Parathyroid adenoma (tissue), 2 donors: Measurements from ENCODE around the gene POMP.
"Not testable (repeated sequence)": the region's sequence is repeated elsewhere in the genome, so short reads cannot be mapped to it uniquely, and the experiment has no call there.

Experiments
- H2AFZ ChIP-seq: fragments of 300-600 bp; sonication (generic); one replicate; pipeline ENCODE4 v1.7.0; 2017; ENCODE audit warnings: antibody characterized with exemption, mild to moderate bottlenecking
- H3K27ac ChIP-seq: fragments of 300-600 bp; sonication (generic); one replicate; pipeline ENCODE4 v1.7.0; 2017
- H3K27me3 ChIP-seq: fragments of 300-600 bp; sonication (generic); one replicate; pipeline ENCODE4 v1.7.0; 2017; ENCODE audit warnings: low read length; ENCODE audit not compliant: control insufficient read depth, insufficient read depth
- H3K36me3 ChIP-seq: fragments of 300-600 bp; sonication (generic); one replicate; pipeline ENCODE4 v1.7.0; 2017; ENCODE audit warnings: low read length; ENCODE audit not compliant: control insufficient read depth, insufficient read depth
- H3K4me1 ChIP-seq: fragments of 300-600 bp; sonication (generic); one replicate; pipeline ENCODE4 v1.7.0; 2017; ENCODE audit warnings: control low read depth
- H3K4me2 ChIP-seq: fragments of 300-600 bp; sonication (generic); one replicate; pipeline ENCODE4 v1.7.0; 2017; ENCODE audit warnings: low read length
- H3K4me3 ChIP-seq: fragments of 300-600 bp; sonication (generic); one replicate; pipeline ENCODE4 v1.7.0; 2017; ENCODE audit warnings: low read depth, low read length
- H3K79me2 ChIP-seq: fragments of 300-600 bp; sonication (generic); one replicate; pipeline ENCODE4 v1.7.0; 2017; ENCODE audit warnings: control low read depth
- H3K9ac ChIP-seq: fragments of 300-600 bp; sonication (generic); one replicate; pipeline ENCODE4 v1.7.0; 2017; ENCODE audit warnings: mild to moderate bottlenecking
- H3K9me3 ChIP-seq: fragments of 300-600 bp; sonication (generic); one replicate; pipeline ENCODE4 v1.7.0; 2017; ENCODE audit warnings: low read length; ENCODE audit not compliant: control insufficient read depth
- TF ChIP-seq, protein P1 (sequence below): fragments of 300-600 bp; sonication (generic); IDR thresholded peaks from one replicate; pipeline ENCODE4 v1.7.0; 2017; ENCODE audit warnings: antibody characterized with exemption, mild to moderate bottlenecking
- donor health status: primary hyperparathyroidism.

POMP gene

DNA sequence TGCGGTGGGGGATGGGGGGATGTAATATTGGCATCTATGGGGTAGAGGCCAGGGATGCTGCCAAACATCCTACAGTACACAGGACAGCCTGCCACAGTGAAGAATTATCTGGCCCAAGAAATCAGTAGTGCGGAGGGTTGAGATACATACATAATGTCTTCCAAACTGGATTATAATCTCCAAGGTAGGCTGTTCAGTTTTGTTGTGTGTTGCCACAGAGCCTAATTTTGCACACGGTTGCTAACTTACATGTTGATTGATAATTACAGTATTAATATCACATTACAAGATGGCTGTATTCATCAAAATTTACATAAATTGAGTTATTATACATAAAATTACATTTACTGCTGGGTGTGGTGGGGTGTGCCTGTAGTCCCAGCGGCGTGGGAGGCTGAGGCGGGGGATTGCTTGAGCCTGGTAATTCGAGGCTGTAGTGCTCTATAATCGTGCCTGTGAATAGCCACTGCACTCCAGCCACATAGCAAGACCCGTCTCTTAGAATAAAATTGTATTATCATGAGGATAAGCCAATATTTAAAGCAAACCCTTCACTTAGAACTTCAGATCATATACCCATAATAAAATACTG, 8.1 kb downstream of the POMP start:
- no peak overlapping the region for H3K27ac ChIP-seq
- no peaks in the 10 kb centered on the region for H3K27me3 ChIP-seq
- no peaks in the 10 kb centered on the region for H3K36me3 ChIP-seq
- no peak overlapping the region for H3K4me2 ChIP-seq
- TF ChIP-seq, protein P1, sequence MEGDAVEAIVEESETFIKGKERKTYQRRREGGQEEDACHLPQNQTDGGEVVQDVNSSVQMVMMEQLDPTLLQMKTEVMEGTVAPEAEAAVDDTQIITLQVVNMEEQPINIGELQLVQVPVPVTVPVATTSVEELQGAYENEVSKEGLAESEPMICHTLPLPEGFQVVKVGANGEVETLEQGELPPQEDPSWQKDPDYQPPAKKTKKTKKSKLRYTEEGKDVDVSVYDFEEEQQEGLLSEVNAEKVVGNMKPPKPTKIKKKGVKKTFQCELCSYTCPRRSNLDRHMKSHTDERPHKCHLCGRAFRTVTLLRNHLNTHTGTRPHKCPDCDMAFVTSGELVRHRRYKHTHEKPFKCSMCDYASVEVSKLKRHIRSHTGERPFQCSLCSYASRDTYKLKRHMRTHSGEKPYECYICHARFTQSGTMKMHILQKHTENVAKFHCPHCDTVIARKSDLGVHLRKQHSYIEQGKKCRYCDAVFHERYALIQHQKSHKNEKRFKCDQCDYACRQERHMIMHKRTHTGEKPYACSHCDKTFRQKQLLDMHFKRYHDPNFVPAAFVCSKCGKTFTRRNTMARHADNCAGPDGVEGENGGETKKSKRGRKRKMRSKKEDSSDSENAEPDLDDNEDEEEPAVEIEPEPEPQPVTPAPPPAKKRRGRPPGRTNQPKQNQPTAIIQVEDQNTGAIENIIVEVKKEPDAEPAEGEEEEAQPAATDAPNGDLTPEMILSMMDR: no peak
- no peaks in the 10 kb centered on the region for H3K79me2 ChIP-seq
- H2AFZ ChIP-seq: no peak overlapping the region
- no peak overlapping the region for H3K9ac ChIP-seq
- no peak overlapping the region for H3K4me3 ChIP-seq
- no peaks in the 10 kb centered on the region for H3K4me1 ChIP-seq
- no peaks in the 10 kb centered on the region for H3K9me3 ChIP-seq

DNA sequence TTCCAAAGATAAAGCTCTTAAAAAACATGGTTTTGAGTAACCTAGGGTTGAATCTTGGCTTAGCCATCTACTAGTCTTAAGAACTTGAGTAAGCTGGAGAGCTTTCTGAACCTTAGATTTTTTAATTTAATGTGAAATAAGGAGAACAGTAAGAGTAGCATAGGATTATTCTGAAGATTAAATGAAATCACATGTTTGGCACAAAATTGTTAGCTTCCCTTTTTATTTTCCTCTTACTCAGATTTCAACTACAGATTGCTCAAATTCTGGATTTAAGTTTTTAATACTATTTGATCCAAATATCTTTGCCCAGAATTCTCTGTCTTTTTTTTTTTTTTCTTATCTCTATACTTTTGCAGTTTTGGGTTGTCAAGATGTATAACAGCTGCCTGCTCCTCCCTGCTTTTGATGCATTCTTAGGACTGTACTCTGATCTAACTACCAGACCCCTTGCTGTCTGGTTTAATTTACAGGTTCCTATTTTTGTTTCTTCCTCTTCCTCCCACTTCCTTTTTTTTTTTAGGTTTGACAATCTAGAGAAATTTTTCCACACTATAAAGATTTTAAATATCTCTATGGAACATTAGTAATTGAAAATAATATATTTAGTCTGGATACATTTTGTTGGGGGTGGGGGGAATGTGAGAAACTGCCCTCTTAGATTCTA, 12.3 kb downstream of the POMP start:
- TF ChIP-seq, protein P1: no peak
- Histone ChIP-seq H3K4me2 (no peak overlapping the region), H3K79me2 (no peaks in the 10 kb centered on the region), H3K27me3 (no peaks in the 10 kb centered on the region), H3K9ac (no peak overlapping the region), H2AFZ (no peak overlapping the region), H3K4me3 (no peak overlapping the region), H3K27ac (no peak overlapping the region), H3K9me3 (no peaks in the 10 kb centered on the region), H3K4me1 (no peaks in the 10 kb centered on the region), H3K36me3 (no peaks in the 10 kb centered on the region)

DNA sequence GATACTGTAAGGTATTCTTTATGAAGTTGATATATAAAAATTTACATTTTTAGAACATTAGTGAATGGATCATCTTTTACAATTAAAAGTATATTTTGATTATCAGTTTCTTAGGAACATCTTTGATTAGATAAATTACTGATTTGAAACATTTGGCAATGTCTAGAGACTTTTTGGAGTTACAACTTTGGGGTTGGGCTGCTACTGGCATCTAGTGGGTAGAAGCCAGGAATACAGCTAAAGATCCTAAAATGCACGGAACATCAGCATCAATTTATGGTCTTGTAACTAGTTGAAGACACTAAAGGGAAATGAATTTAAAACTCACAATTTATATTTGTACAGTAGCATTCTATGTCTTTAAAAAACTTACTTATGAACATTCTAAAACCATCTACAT, 19.9 kb downstream of the POMP start:
- H3K4me3 ChIP-seq: no peak overlapping the region
- TF ChIP-seq, protein P1: no peak
- H3K4me1 ChIP-seq: no peaks in the 10 kb centered on the region
- no peaks in the 10 kb centered on the region for H3K79me2 ChIP-seq
- no peaks in the 10 kb centered on the region for H3K9me3 ChIP-seq
- H3K27me3 ChIP-seq: no peaks in the 10 kb centered on the region
- H3K36me3 ChIP-seq: no peaks in the 10 kb centered on the region
- no peak overlapping the region for H3K4me2 ChIP-seq
- H3K9ac ChIP-seq: no peak overlapping the region
- H3K27ac ChIP-seq: no peak overlapping the region
- H2AFZ ChIP-seq: no peak overlapping the region

DNA sequence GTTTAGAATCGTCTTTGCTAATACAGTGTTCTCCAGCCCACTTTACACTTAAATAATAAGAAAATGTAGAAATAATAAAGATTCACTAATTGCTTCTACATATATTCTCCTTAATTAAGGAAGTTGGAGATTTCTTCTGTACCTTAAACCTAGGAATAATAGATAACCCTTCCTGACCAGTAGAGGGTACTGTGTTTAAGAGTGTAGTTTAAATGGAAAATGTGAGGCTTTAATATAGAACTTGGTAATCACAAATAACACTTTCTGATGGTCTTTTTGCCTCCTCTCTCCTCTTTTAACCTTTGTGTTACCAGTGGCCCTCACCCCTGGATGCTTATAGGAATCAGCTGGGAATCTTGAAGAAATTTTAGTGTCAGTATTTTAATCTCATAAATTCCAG, 20.7 kb downstream of the POMP start:
- H2AFZ ChIP-seq: no peak overlapping the region
- H3K4me2 ChIP-seq: no peak overlapping the region
- no peaks in the 10 kb centered on the region for H3K9me3 ChIP-seq
- no peak overlapping the region for H3K4me3 ChIP-seq
- TF ChIP-seq, protein P1: peak; percentile 12
- no peaks in the 10 kb centered on the region for H3K27me3 ChIP-seq
- no peak overlapping the region for H3K27ac ChIP-seq
- H3K9ac ChIP-seq: no peak overlapping the region
- no peaks in the 10 kb centered on the region for H3K79me2 ChIP-seq
- no peaks in the 10 kb centered on the region for H3K4me1 ChIP-seq
- H3K36me3 ChIP-seq: no peaks in the 10 kb centered on the region

DNA sequence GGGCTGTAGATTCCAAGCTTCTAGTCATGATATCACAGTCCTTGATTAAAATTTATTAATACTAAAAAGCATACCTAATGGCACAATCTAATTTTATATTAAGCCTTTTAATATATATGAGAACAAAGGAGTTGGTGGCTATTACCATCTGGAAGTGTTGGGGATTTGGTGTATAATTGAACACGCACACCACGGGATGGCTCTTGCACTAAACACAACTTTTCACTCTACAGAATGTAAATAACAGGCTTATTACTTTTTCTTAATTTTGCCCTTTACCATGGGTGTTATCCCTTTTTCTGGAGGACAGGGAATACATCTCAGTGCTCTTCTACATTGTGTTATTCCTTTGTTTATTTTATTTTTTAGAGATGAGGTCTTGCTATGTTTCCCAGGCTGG, 21.6 kb downstream of the POMP start:
- Histone ChIP-seq H3K9ac (no peak overlapping the region), H3K4me2 (no peak overlapping the region), H3K27me3 (no peaks in the 10 kb centered on the region), H3K79me2 (no peaks in the 10 kb centered on the region), H3K36me3 (no peaks in the 10 kb centered on the region), H3K4me3 (no peak overlapping the region), H3K27ac (no peak overlapping the region), H3K4me1 (no peaks in the 10 kb centered on the region), H3K9me3 (no peaks in the 10 kb centered on the region), H2AFZ (no peak overlapping the region)
- TF ChIP-seq, protein P1: no peak

DNA sequence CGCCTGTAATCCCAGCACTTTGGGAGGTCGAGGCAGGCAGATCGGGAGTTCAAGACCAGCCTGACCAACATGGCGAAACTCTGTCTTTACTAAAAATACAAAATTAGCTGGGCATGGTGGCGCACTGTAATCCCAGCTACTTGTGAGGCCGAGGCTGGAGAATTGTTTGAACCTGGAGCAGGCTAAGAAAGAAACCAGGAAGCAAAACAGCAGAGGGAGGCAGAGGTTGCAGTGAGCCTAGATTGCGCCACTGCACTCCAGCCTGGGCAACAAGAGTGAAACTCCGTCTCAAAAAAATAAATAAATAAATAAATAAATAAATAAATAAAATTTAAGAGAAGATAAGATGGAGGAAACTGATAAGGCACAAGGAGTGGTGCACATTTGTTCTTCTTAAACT, 24.2 kb downstream of the POMP start:
- H2AFZ ChIP-seq, H3K9me3 ChIP-seq, H3K79me2 ChIP-seq, H3K36me3 ChIP-seq, H3K27me3 ChIP-seq, H3K4me2 ChIP-seq, H3K9ac ChIP-seq, H3K4me1 ChIP-seq, H3K27ac ChIP-seq, H3K4me3 ChIP-seq: not testable (repeated sequence)
